Adrenal gland (tissue), 5 donors: ENCODE measurements around the gene ZNF439.
"Not testable (repeated sequence)": the region's sequence is repeated elsewhere in the genome, so short reads cannot be mapped to it uniquely, and the experiment has no call there.

Experiments
- POLR2A ChIP-seq, 2 donors: fragments of 450-650 bp; IDR thresholded peaks; one replicate each; pipeline ENCODE4 v1.6.1; 2017; ENCODE audit warnings: antibody characterized with exemption in 2 of 2, mild to moderate bottlenecking in 2 of 2, moderate library complexity in 1 of 2
- TF ChIP-seq, protein P1 (sequence below), 6 experiments: fragments of 450-650 bp in 4 of 6; fragments of 200-600 bp in 2 of 6; sonication (generic) in 1 of 6; IDR thresholded peaks; 1 replicate in 5 of 6; 2 replicates in 1 of 6; pipeline versions ENCODE4 v1.5.1 to v1.8.0; 2016 to 2021; ENCODE audit warnings: antibody characterized with exemption in 6 of 6, mild to moderate bottlenecking in 2 of 6, moderate library complexity in 1 of 6
- donor health status: DM: no; HTN: no; CAD: no.

DNA sequence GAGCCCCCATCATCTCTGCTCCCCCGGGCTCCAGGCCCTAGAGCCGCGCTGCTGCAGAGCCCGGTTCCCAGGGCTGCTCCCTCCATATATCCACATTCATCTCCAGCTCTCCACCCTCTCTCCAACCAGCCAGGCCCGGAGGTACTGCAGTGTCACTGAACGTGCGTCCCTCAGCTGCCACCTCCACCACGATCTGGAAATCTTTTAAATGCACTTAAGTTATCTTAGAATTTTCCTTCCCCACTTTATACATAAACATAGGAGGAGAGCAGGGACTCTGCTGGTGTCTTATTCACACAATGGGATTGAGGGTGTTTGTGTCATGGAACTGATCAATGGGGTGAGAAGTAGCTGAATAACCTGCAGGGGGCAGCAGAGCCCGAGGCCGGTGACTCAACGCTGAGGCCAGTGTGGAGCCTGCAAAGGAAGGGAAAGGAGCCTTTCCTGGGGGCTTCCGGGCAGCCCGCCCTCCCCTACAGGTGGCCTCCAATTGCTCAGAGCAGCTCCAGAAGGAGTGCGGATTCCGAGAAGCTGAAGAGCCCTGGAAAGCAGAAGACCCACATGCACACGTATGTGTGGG lies 31.3 kb downstream of the ZNF439 start:
- TF ChIP-seq, protein P1, sequence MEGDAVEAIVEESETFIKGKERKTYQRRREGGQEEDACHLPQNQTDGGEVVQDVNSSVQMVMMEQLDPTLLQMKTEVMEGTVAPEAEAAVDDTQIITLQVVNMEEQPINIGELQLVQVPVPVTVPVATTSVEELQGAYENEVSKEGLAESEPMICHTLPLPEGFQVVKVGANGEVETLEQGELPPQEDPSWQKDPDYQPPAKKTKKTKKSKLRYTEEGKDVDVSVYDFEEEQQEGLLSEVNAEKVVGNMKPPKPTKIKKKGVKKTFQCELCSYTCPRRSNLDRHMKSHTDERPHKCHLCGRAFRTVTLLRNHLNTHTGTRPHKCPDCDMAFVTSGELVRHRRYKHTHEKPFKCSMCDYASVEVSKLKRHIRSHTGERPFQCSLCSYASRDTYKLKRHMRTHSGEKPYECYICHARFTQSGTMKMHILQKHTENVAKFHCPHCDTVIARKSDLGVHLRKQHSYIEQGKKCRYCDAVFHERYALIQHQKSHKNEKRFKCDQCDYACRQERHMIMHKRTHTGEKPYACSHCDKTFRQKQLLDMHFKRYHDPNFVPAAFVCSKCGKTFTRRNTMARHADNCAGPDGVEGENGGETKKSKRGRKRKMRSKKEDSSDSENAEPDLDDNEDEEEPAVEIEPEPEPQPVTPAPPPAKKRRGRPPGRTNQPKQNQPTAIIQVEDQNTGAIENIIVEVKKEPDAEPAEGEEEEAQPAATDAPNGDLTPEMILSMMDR (IDR thresholded peaks at IDR 0.05): peak in 4 of 6 experiments; percentile 20 to 45 (median 30)
- TF ChIP-seq POLR2A (IDR thresholded peaks at IDR 0.05): not testable (repeated sequence)
